ENCODE measurements around the gene CASP10.

- no peak for TF ChIP-seq CTCF (IDR thresholded peaks at IDR 0.05)
- no peak for TF ChIP-seq POLR2A (IDR thresholded peaks at IDR 0.05)
Measured at GRCh38 chr2:201242571-201243277, 59.8 kb downstream of the CASP10 start.
